Trophoblast cell (in vitro differentiated cells and primary cell): ENCODE data around the gene GNAO1.

Source experiments
- DNase-seq, 2 donors: peaks; one replicate each; pipeline ENCODE4 v3.0.0-alpha.2; 2016
- H2AFZ ChIP-seq: 2 replicates; pipeline ENCODE4 v1.6.1; 2013; ENCODE audit warnings: low read length, moderate library complexity, mild to moderate bottlenecking; ENCODE audit not compliant: insufficient read depth, poor library complexity
- H2AK5ac ChIP-seq: 2 replicates; pipeline ENCODE4 v1.6.1; 2013; ENCODE audit warnings: mild to moderate bottlenecking, low read length
- H2BK120ac ChIP-seq: 2 replicates; pipeline ENCODE4 v1.6.1; 2013; ENCODE audit warnings: low read length, mild to moderate bottlenecking, moderate library complexity; ENCODE audit not compliant: insufficient read depth, poor library complexity
- H2BK12ac ChIP-seq: 2 replicates; pipeline ENCODE4 v1.6.1; 2013; ENCODE audit warnings: mild to moderate bottlenecking, low read length, moderate library complexity
- H2BK5ac ChIP-seq: 2 replicates; pipeline ENCODE4 v1.6.1; 2013; ENCODE audit warnings: low read length, low read depth, moderate library complexity, mild to moderate bottlenecking; ENCODE audit not compliant: poor library complexity
- H3K14ac ChIP-seq: 2 replicates; pipeline ENCODE4 v1.6.1; 2013; ENCODE audit warnings: mild to moderate bottlenecking, low read length
- H3K18ac ChIP-seq: 2 replicates; pipeline ENCODE4 v1.6.1; 2013; ENCODE audit warnings: mild to moderate bottlenecking, low read length
- H3K23ac ChIP-seq: 2 replicates; pipeline ENCODE4 v1.6.1; 2013; ENCODE audit warnings: low read length
- H3K27ac ChIP-seq: 2 replicates; pipeline ENCODE4 v1.5.1; 2013; ENCODE audit warnings: low read depth, mild to moderate bottlenecking, inconsistent platforms, low read length, moderate library complexity
- H3K27me3 ChIP-seq: 2 replicates; pipeline ENCODE4 v1.6.1; 2013; ENCODE audit warnings: inconsistent platforms, mild to moderate bottlenecking, low read length, moderate library complexity; ENCODE audit not compliant: insufficient read depth
- H3K36me3 ChIP-seq, 2 experiments: 1 replicate in 1 of 2; 2 replicates in 1 of 2; pipeline ENCODE4 v1.6.1; 2013; ENCODE audit warnings: low read length in 2 of 2, mild to moderate bottlenecking in 2 of 2, moderate library complexity in 1 of 2; ENCODE audit not compliant: insufficient read depth in 2 of 2, control insufficient read depth in 1 of 2
- H3K4ac ChIP-seq: 2 replicates; pipeline ENCODE4 v1.6.1; 2013; ENCODE audit warnings: low read depth, mild to moderate bottlenecking, low read length, moderate library complexity
- H3K4me1 ChIP-seq, 2 experiments: 1 replicate in 1 of 2; 2 replicates in 1 of 2; pipeline ENCODE4 v1.6.1; 2013; ENCODE audit warnings: low read length in 2 of 2, mild to moderate bottlenecking in 2 of 2, moderate library complexity in 1 of 2; ENCODE audit not compliant: insufficient read depth in 2 of 2, control insufficient read depth in 1 of 2
- H3K4me2 ChIP-seq: 2 replicates; pipeline ENCODE4 v1.6.1; 2013; ENCODE audit warnings: inconsistent platforms, mild to moderate bottlenecking, low read length, moderate library complexity
- H3K4me3 ChIP-seq: 2 replicates; pipeline ENCODE4 v1.5.1; 2013; ENCODE audit warnings: mild to moderate bottlenecking, low read depth, low read length, inconsistent platforms
- H3K79me1 ChIP-seq: one replicate; pipeline ENCODE4 v1.6.1; 2013; ENCODE audit warnings: low read length
- H3K79me2 ChIP-seq: 2 replicates; pipeline ENCODE4 v1.6.1; 2013; ENCODE audit warnings: low read length, mild to moderate bottlenecking; ENCODE audit not compliant: control insufficient read depth, insufficient read depth, poor library complexity
- H3K9ac ChIP-seq: 2 replicates; pipeline ENCODE4 v1.6.1; 2013; ENCODE audit warnings: mild to moderate bottlenecking, low read length
- H3K9me3 ChIP-seq: 2 replicates; pipeline ENCODE4 v1.6.1; 2013; ENCODE audit warnings: low read depth, mild to moderate bottlenecking, control low read depth, inconsistent platforms, low read length; ENCODE audit not compliant: insufficient read depth
- H4K12ac ChIP-seq: 2 replicates; pipeline ENCODE4 v1.6.1; 2013; ENCODE audit warnings: low read depth, mild to moderate bottlenecking, low read length, moderate library complexity
- H4K8ac ChIP-seq: 2 replicates; pipeline ENCODE4 v1.6.1; 2013; ENCODE audit warnings: low read depth, mild to moderate bottlenecking, low read length, moderate library complexity
- H4K91ac ChIP-seq: one replicate; pipeline ENCODE4 v1.6.1; 2013; ENCODE audit warnings: low read depth, mild to moderate bottlenecking, low read length, moderate library complexity
- WGBS: extraction: QIAGEN DNeasy Blood & Tissue Kit; methylation state at CpG from one replicate; pipeline ENCODE4 v1.1.7; 2013; ENCODE audit warnings: missing lambda C conversion rate; ENCODE audit not compliant: insufficient read length, insufficient coverage; ENCODE audit errors: extremely low coverage; 5-methylcytosine and 5-hydroxymethylcytosine counted together

The GNAO1 gene

DNA sequence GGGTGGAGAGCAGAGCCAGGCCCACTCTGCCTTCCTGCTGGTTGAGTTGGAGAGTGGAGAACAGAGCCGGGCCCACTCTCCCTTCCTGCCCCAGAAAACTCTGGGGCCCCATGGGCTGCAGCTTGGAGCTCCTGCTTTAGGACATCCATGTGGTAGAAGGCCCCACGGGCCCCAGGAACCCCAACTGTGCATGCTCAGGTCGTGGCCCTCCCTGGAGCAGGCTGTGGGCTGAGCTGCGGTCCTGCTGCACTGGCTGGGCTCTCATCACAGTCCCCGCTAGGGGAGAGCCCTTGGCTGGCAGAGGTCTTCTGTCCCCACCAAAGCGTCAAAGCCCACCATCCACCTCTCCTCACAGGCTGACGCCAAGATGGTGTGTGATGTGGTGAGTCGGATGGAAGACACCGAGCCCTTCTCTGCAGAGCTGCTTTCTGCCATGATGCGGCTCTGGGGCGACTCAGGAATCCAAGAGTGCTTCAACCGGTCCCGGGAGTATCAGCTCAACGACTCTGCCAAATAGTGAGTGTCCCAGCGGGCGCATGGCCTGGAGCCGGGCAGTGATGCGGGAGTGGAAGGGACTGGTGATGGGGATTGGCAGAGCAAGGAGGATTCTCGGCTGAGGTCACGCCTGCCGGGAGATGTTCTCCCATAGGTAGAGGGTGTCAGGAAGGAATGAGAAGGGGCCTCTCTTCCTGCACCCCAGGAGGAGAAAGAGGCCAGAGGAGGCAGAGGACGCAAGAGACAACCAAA is 137.2 kb downstream of the GNAO1 start:
- no peak overlapping the region for H3K4me3 ChIP-seq
- no peaks in the 10 kb centered on the region for H3K27me3 ChIP-seq
- no peaks in the 10 kb centered on the region for H3K79me2 ChIP-seq
- no peaks in the 10 kb centered on the region for H3K36me3 ChIP-seq
- no CpG with 5 or more reads among the region's 22 CpGs for WGBS
- H2BK12ac ChIP-seq: no peak overlapping the region
- H3K23ac ChIP-seq: no peak overlapping the region
- H3K4me1 ChIP-seq: peaks cover 6 to 11% of the 10 kb centered on the region in 2 experiments
- no peak overlapping the region for H4K8ac ChIP-seq
- H3K4me2 ChIP-seq: no peak overlapping the region
- no peak overlapping the region for H4K12ac ChIP-seq
- H3K4ac ChIP-seq: no peak overlapping the region
- no peak overlapping the region for H3K14ac ChIP-seq
- H2BK5ac ChIP-seq: no peak overlapping the region
- no peak overlapping the region for H2AFZ ChIP-seq
- no peaks in the 10 kb centered on the region for H3K79me1 ChIP-seq
- H2BK120ac ChIP-seq: no peak overlapping the region
- peak in 1 of 2 donors; percentile 10 for DNase-seq
- H3K18ac ChIP-seq: no peak overlapping the region
- no peak overlapping the region for H3K9ac ChIP-seq
- no peak overlapping the region for H2AK5ac ChIP-seq
- no peak overlapping the region for H4K91ac ChIP-seq
- H3K27ac ChIP-seq: no peak overlapping the region
- H3K9me3 ChIP-seq: no peaks in the 10 kb centered on the region

DNA sequence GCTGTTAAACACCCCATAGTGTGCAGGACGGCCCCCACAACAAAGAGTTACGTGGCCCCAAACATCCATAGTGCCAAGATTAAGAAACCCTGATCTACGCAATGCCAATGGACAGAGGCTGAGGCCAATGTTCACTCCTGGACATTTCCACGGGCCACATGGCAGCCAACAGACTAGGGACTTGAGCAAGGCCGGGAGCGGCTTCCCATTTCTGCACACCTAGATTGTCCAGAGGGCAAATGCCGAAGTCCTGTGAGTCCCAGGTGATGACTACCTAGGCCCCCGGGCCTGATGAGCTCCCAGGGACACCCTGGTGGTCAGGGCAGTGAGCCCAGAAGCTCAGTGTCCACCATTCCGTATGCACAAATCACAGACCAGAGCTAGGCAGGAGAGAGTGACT is 138.6 kb downstream of the GNAO1 start:
- Histone ChIP-seq H3K27me3 (no peaks in the 10 kb centered on the region), H2BK120ac (no peak overlapping the region), H3K4me3 (no peak overlapping the region), H3K14ac (no peak overlapping the region), H3K9ac (no peak overlapping the region), H2BK5ac (no peak overlapping the region), H3K4me1 (peaks cover 0 to 2% of the 10 kb centered on the region in 2 experiments), H3K9me3 (no peaks in the 10 kb centered on the region), H2AK5ac (no peak overlapping the region), H3K36me3 (no peaks in the 10 kb centered on the region), H3K27ac (no peak overlapping the region), H2BK12ac (no peak overlapping the region), H2AFZ (no peak overlapping the region), H3K23ac (no peak overlapping the region), H3K18ac (no peak overlapping the region), H3K79me1 (no peaks in the 10 kb centered on the region), H3K4ac (no peak overlapping the region), H4K12ac (no peak overlapping the region), H4K8ac (no peak overlapping the region), H3K4me2 (no peak overlapping the region), H4K91ac (no peak overlapping the region), H3K79me2 (no peaks in the 10 kb centered on the region)
- WGBS: no CpG with 5 or more reads among the region's 9 CpGs
- peak; percentile 98 for DNase-seq

DNA sequence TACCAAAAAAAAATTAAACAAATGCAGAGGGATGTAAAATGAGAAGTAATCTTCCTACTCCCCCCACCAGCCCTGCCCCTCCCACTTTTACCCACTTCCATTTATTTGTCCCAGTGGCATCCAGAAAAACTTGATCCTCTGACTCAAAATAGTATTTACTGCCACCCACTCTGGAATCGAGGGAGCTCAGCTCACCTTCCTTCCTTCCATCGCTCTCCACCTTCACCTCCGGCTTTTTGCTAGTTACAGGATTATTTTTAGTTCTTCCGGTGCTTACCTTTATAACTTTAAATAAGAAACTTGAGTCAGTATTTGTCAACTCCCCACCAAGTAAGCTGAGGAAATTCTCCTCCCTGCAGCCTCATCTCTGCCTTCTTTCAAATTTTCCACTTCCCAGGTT is 139.2 kb downstream of the GNAO1 start:
- H3K27me3 ChIP-seq: no peaks in the 10 kb centered on the region
- no CpG with 5 or more reads among the region's 4 CpGs for WGBS
- no peak overlapping the region for H3K4me2 ChIP-seq
- no peaks in the 10 kb centered on the region for H3K79me1 ChIP-seq
- no peak overlapping the region for H2BK5ac ChIP-seq
- H3K9me3 ChIP-seq: no peaks in the 10 kb centered on the region
- no peak overlapping the region for H2BK120ac ChIP-seq
- H4K12ac ChIP-seq: no peak overlapping the region
- no peak overlapping the region for H2BK12ac ChIP-seq
- no peak overlapping the region for H3K18ac ChIP-seq
- no peak overlapping the region for H3K23ac ChIP-seq
- no peak overlapping the region for H3K27ac ChIP-seq
- no peaks in the 10 kb centered on the region for H3K79me2 ChIP-seq
- H4K8ac ChIP-seq: no peak overlapping the region
- no peak overlapping the region for H3K9ac ChIP-seq
- no peak overlapping the region for H3K4me3 ChIP-seq
- H3K14ac ChIP-seq: no peak overlapping the region
- H3K4me1 ChIP-seq: peaks cover 0 to 2% of the 10 kb centered on the region in 2 experiments
- no peak overlapping the region for H2AFZ ChIP-seq
- peak in 1 of 2 donors; percentile 51 for DNase-seq
- H2AK5ac ChIP-seq: no peak overlapping the region
- H4K91ac ChIP-seq: no peak overlapping the region
- H3K36me3 ChIP-seq: no peaks in the 10 kb centered on the region
- H3K4ac ChIP-seq: no peak overlapping the region

DNA sequence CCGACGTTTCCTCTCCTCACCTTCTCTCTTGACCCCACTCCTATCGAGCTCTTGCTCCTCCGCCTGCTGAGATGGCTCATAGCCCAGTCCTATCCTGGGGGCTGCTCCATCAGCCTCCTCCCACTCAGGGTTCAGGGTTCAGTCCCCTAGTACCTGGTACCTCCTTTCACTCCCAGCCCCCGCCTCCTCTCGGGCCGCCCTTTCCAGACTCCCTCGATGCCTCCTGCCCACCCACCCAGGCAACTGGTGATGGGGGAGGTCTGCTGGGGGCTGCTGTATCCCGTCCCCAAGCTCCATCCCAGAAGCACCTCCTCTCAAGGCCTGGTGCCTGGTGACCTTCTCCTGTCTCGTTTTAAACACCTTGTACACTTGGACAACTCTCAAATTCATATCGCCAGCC is 140.1 kb downstream of the GNAO1 start:
- no CpG with 5 or more reads among the region's 11 CpGs for WGBS
- no peaks in the 10 kb centered on the region for H3K36me3 ChIP-seq

More for the DNA sequence above, 140.1 kb downstream of the GNAO1 start:
- H3K4me2 ChIP-seq: no peak overlapping the region
- H2BK5ac ChIP-seq: no peak overlapping the region
- H2AFZ ChIP-seq: no peak overlapping the region
- no peaks in the 10 kb centered on the region for H3K79me2 ChIP-seq
- H3K4me3 ChIP-seq: no peak overlapping the region
- H4K12ac ChIP-seq: no peak overlapping the region
- H2BK12ac ChIP-seq: no peak overlapping the region
- H3K79me1 ChIP-seq: no peaks in the 10 kb centered on the region
- no peak overlapping the region for H3K27ac ChIP-seq
- no peak overlapping the region for H2BK120ac ChIP-seq
- H4K91ac ChIP-seq: no peak overlapping the region
- H3K4ac ChIP-seq: no peak overlapping the region
- H3K4me1 ChIP-seq: peaks cover 0 to 2% of the 10 kb centered on the region in 2 experiments
- no peak overlapping the region for H3K18ac ChIP-seq
- no peak overlapping the region for H3K14ac ChIP-seq
- no peaks in the 10 kb centered on the region for H3K9me3 ChIP-seq
- H3K9ac ChIP-seq: no peak overlapping the region
- no peak overlapping the region for H4K8ac ChIP-seq
- H2AK5ac ChIP-seq: no peak overlapping the region
- DNase-seq: no peak
- no peak overlapping the region for H3K23ac ChIP-seq
- no peaks in the 10 kb centered on the region for H3K27me3 ChIP-seq
